ENCODE results near the gene RDH5. TPM values are rescaled to one million over a fixed set of nuclear protein-coding genes. Genes with fewer than 3 reads are reported as not detected.

The RDH5 gene
- total RNA-seq, 1 donor from 2014 or later, result 3.6 TPM

DNA sequence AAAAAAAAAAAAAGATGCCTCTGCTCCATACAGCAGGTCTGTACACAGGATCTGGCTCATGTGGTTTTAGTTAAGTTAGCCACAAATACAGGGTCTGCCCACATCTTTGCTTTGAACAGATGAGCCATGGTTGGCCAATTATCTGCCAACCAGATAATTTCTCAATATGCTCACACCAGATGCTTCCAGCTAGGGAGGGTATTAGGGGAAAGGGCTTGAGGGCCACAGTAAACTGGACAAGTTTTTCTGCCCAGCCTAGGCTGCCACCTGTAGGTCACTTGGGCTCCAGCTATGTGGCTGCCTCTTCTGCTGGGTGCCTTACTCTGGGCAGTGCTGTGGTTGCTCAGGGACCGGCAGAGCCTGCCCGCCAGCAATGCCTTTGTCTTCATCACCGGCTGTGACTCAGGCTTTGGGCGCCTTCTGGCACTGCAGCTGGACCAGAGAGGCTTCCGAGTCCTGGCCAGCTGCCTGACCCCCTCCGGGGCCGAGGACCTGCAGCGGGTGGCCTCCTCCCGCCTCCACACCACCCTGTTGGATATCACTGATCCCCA is 776 bp downstream of the RDH5 start:
- peaks cover 43 to 71% of the 10 kb centered on the region in 2 donors for H3K4me1 ChIP-seq
- peak overlapping the region; percentile 11 to 52 for H3K4me3 ChIP-seq
- peaks cover 13 to 26% of the 10 kb centered on the region in 2 donors for H3K36me3 ChIP-seq
- peak overlapping the region; percentile 86 to 88 for H3K27ac ChIP-seq
- TF ChIP-seq, protein P1, sequence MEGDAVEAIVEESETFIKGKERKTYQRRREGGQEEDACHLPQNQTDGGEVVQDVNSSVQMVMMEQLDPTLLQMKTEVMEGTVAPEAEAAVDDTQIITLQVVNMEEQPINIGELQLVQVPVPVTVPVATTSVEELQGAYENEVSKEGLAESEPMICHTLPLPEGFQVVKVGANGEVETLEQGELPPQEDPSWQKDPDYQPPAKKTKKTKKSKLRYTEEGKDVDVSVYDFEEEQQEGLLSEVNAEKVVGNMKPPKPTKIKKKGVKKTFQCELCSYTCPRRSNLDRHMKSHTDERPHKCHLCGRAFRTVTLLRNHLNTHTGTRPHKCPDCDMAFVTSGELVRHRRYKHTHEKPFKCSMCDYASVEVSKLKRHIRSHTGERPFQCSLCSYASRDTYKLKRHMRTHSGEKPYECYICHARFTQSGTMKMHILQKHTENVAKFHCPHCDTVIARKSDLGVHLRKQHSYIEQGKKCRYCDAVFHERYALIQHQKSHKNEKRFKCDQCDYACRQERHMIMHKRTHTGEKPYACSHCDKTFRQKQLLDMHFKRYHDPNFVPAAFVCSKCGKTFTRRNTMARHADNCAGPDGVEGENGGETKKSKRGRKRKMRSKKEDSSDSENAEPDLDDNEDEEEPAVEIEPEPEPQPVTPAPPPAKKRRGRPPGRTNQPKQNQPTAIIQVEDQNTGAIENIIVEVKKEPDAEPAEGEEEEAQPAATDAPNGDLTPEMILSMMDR (IDR thresholded peaks at IDR 0.05), result peak; percentile 67 to 79 (median 79)
- intact Hi-C loops (cut with DNase I), result loop anchor here (1.0 to 10.0 kb wide), 4 partner anchors 16 to 1296 kb away; a partner anchor contains a TSS
- H3K9me3 ChIP-seq, result no peaks in the 10 kb centered on the region
- no peaks in the 10 kb centered on the region for H3K27me3 ChIP-seq
- DNase-seq (ENCODE audit: low spot score in 2 of 2), result peak; percentile 83 to 97

DNA sequence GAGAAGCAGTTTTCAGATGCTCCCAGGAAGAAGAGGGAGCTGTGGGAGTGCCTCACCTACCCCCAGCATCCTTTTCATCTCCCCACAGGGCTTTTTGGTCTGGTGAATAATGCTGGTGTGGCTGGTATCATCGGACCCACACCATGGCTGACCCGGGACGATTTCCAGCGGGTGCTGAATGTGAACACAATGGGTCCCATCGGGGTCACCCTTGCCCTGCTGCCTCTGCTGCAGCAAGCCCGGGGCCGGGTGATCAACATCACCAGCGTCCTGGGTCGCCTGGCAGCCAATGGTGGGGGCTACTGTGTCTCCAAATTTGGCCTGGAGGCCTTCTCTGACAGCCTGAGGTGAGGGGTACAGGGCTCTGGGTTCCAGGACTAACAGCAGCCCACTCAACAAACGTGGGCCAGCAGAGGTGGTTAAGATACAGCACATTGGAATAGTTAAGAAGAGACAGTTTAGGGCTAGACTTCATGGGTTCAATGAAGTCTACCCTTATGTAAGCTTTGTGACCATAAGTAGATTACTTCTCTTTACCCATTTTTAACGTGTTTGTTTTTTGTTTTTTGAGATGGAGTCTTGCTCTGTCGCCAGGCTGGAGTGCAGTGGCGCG is 1.5 kb downstream of the RDH5 start:
- TF ChIP-seq, protein P1 (IDR thresholded peaks at IDR 0.05), result no peak
- Histone ChIP-seq H3K4me1 (peaks cover 42 to 75% of the 10 kb centered on the region in 2 donors), H3K9me3 (no peaks in the 10 kb centered on the region), H3K27me3 (no peaks in the 10 kb centered on the region), H3K27ac (peak overlapping the region; percentile 86 to 88), H3K36me3 (peaks cover 18 to 33% of the 10 kb centered on the region in 2 donors), H3K4me3 (peak overlapping the region; percentile 11 to 52)
- no peak for DNase-seq (ENCODE audit: low spot score in 2 of 2)
- intact Hi-C loops (cut with DNase I), result loop anchor here (1.0 to 10.0 kb wide), 4 partner anchors 16 to 1297 kb away; a partner anchor contains a TSS

DNA sequence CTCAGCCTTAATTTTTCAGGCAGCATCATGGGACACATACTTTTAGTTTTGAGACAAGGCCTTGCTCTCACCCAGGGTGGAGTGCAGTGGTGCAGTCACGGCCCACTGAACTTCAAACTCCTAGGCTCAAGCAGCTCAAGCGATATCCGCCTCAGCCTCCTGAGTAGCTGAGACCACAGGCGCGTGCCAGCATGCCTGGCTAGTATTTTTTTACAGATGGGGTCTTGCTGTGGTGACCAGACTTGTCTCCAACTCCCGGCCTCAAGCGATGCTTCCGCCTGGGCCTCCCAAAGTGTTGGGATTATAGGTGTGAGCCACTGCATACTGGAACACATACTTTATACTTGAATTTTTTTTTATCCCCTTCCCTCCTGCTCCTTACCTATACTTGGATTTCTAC is 2.8 kb downstream of the RDH5 start:
- intact Hi-C loops (cut with DNase I), result loop anchor here (5.0 to 10.0 kb wide), 2 partner anchors 66 to 1298 kb away; no protein-coding TSS in a partner anchor
- peak overlapping the region; percentile 54 to 63 for H3K27ac ChIP-seq
- H3K9me3 ChIP-seq, result no peaks in the 10 kb centered on the region

DNA sequence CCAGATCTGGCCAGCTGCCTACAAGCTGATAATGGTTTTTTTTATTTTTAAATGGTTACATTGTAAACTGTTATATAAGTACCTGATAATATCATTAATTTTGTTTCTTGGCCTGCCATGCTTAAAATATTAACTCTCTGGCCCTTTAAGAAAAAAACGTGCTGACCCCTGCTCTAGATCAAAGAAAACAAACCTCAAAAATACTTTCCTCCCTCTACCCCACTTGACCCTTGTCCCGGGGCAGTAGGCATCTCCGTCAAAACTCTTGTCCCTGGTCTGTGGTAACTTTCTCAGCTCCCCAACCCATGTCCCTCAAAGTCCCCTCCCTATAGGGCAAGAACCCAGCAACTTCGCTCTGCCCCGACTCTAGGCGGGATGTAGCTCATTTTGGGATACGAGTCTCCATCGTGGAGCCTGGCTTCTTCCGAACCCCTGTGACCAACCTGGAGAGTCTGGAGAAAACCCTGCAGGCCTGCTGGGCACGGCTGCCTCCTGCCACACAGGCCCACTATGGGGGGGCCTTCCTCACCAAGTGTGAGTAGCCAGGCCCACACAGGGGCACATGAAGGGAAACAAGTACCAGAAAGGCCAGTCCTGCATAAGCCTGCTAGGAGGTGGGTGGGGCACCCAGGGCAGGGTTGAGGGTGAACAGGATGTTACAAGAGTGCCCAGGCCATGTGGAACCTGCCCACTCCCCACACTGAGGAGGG is 3.5 kb downstream of the RDH5 start:
- Histone ChIP-seq H3K36me3 (peaks cover 19 to 39% of the 10 kb centered on the region in 2 donors), H3K27ac (peak overlapping the region; percentile 54 to 63), H3K27me3 (no peaks in the 10 kb centered on the region), H3K4me1 (peaks cover 35 to 63% of the 10 kb centered on the region in 2 donors), H3K4me3 (no peak overlapping the region), H3K9me3 (no peaks in the 10 kb centered on the region)
- DNase-seq (ENCODE audit: low spot score in 2 of 2), result no peak
- intact Hi-C loops (cut with DNase I), result loop anchor here (5.0 to 10.0 kb wide), 2 partner anchors 66 to 1299 kb away; no protein-coding TSS in a partner anchor
- TF ChIP-seq, protein P1 (IDR thresholded peaks at IDR 0.05), result no peak

More for the DNA sequence above, 2.8 kb downstream of the RDH5 start:
- no peak for DNase-seq (ENCODE audit: low spot score in 2 of 2)
- TF ChIP-seq, protein P1 (IDR thresholded peaks at IDR 0.05), result no peak
- H3K4me1 ChIP-seq, result peaks cover 38 to 70% of the 10 kb centered on the region in 2 donors
- H3K36me3 ChIP-seq, result peaks cover 19 to 39% of the 10 kb centered on the region in 2 donors
- no peaks in the 10 kb centered on the region for H3K27me3 ChIP-seq
- H3K4me3 ChIP-seq, result no peak overlapping the region

DNA sequence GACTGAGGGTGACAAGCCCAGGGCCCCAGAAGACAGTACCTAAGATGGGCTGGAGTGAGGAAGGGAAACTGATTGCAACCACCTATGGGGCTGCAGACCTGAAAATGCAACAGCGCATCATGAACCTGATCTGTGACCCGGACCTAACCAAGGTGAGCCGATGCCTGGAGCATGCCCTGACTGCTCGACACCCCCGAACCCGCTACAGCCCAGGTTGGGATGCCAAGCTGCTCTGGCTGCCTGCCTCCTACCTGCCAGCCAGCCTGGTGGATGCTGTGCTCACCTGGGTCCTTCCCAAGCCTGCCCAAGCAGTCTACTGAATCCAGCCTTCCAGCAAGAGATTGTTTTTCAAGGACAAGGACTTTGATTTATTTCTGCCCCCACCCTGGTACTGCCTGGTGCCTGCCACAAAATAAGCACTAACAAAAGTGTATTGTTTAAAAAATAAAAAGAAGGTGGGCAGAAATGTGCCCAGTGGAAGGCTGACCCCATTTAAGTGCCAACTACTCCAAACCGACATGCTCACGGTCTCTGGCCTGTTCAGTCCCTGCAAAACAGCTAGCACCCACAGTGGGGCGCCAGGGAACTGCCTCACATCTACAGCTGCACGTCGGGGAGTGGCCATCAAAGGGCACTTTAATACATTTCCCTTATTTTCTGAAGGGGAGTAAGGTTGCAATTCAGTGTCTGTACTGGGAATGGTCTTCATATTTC is 4.2 kb downstream of the RDH5 start:
- H3K4me1 ChIP-seq, result peaks cover 28 to 55% of the 10 kb centered on the region in 2 donors
- TF ChIP-seq, protein P1 (IDR thresholded peaks at IDR 0.05), result peak; percentile 64 to 69 (median 68)
- peak; percentile 39 to 88 for DNase-seq (ENCODE audit: low spot score in 2 of 2)

More for the DNA sequence above, 4.2 kb downstream of the RDH5 start:
- no peaks in the 10 kb centered on the region for H3K27me3 ChIP-seq
- peaks cover 19 to 39% of the 10 kb centered on the region in 2 donors for H3K36me3 ChIP-seq
- no peaks in the 10 kb centered on the region for H3K9me3 ChIP-seq
- intact Hi-C loops (cut with DNase I), result loop anchor here (5.0 to 10.0 kb wide), 2 partner anchors 67 to 1300 kb away; no protein-coding TSS in a partner anchor
- peak overlapping the region; percentile 54 to 63 for H3K27ac ChIP-seq
- H3K4me3 ChIP-seq, result no peak overlapping the region
